ENCODE measurements around the gene FUT3. TPM values are rescaled to one million over a fixed set of nuclear protein-coding genes. Genes with fewer than 3 reads are reported as not detected.

The FUT3 gene
- total RNA-seq, 1 experiment from 2014 or later: 0.48 TPM

DNA sequence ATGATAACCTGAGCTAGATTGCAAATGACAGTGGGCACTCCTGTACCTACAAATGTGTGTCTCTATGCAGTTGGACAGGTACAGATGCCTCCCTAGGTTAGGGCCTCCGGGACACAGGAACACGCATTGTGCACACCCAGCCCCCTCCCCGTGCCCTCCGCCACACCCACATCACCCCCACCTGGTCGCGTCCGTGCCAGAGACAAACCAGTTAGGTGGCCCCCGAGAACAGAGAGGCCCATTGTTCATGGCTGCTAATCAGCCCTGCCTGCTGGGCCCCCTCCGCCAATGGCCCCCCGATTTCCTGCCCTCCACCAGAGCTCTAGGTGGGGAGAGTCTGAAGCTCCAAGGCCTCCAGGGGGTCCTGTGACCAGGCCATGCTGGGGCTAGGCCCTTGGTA, 32.7 kb downstream of the FUT3 start:
- ChIA-PET POLR2A (no interaction called here), CTCF (interaction anchor here (2.4 kb wide), 1 partner anchor 14 kb away, joined by 8 read pairs; no protein-coding TSS in a partner anchor)
- H3K9me3 Mint-ChIP-seq: no peaks in the 10 kb centered on the region
- no peaks in the 10 kb centered on the region for H3K4me1 Mint-ChIP-seq
- ATAC-seq: no peak
- no peak overlapping the region for H3K27ac Mint-ChIP-seq
- no peaks in the 10 kb centered on the region for H3K36me3 Mint-ChIP-seq
- TF ChIP-seq ELF4 (CRISPR knock-in tag; IDR thresholded peaks at IDR 0.05; ENCODE audit: low read depth): no peak
- no peak for TF ChIP-seq GTF2I (CRISPR knock-in tag; conservative IDR thresholded peaks at IDR 0.05)
- no peak for TF ChIP-seq ZSCAN18 (CRISPR knock-in tag; IDR thresholded peaks at IDR 0.05)
- no peak for TF ChIP-seq SOX15 (CRISPR knock-in tag; IDR thresholded peaks at IDR 0.05)
- no peak for TF ChIP-seq TP53 (CRISPR knock-in tag; IDR thresholded peaks at IDR 0.05)
- TF ChIP-seq, protein P1, sequence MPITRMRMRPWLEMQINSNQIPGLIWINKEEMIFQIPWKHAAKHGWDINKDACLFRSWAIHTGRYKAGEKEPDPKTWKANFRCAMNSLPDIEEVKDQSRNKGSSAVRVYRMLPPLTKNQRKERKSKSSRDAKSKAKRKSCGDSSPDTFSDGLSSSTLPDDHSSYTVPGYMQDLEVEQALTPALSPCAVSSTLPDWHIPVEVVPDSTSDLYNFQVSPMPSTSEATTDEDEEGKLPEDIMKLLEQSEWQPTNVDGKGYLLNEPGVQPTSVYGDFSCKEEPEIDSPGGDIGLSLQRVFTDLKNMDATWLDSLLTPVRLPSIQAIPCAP (CRISPR knock-in tag; IDR thresholded peaks at IDR 0.05): no peak
- TF ChIP-seq MLX (CRISPR knock-in tag; IDR thresholded peaks at IDR 0.05): no peak
- peaks cover 9% of the 10 kb centered on the region for H3K27me3 Mint-ChIP-seq (ENCODE audit: low read depth)
- H3K4me3 Mint-ChIP-seq: no peak overlapping the region
- DNase-seq (ENCODE audit: low spot score): no peak

GRCh38 chr19:5817218-5817617, 34.0 kb downstream of the FUT3 start:
- peaks cover 9% of the 10 kb centered on the region for H3K27me3 Mint-ChIP-seq (ENCODE audit: low read depth)
- H3K9me3 Mint-ChIP-seq: no peaks in the 10 kb centered on the region
- no peaks in the 10 kb centered on the region for H3K36me3 Mint-ChIP-seq
- no peaks in the 10 kb centered on the region for H3K4me1 Mint-ChIP-seq
- H3K4me3 Mint-ChIP-seq: no peak overlapping the region
- POLR2A ChIA-PET: no interaction called here
- no peak for ATAC-seq
- DNase-seq (ENCODE audit: low spot score): no peak
- CTCF ChIA-PET: no interaction called here
- no peak overlapping the region for H3K27ac Mint-ChIP-seq
- TF ChIP-seq USF1 (CRISPR knock-in tag; IDR thresholded peaks at IDR 0.05): no peak
- no peak for TF ChIP-seq AFF4 (CRISPR knock-in tag; IDR thresholded peaks at IDR 0.05; ENCODE audit: borderline replicate concordance)
- no peak for TF ChIP-seq ZNF671 (CRISPR knock-in tag; IDR thresholded peaks at IDR 0.05)
- TF ChIP-seq JAZF1 (CRISPR knock-in tag; IDR thresholded peaks at IDR 0.05): no peak
- TF ChIP-seq, protein P2, sequence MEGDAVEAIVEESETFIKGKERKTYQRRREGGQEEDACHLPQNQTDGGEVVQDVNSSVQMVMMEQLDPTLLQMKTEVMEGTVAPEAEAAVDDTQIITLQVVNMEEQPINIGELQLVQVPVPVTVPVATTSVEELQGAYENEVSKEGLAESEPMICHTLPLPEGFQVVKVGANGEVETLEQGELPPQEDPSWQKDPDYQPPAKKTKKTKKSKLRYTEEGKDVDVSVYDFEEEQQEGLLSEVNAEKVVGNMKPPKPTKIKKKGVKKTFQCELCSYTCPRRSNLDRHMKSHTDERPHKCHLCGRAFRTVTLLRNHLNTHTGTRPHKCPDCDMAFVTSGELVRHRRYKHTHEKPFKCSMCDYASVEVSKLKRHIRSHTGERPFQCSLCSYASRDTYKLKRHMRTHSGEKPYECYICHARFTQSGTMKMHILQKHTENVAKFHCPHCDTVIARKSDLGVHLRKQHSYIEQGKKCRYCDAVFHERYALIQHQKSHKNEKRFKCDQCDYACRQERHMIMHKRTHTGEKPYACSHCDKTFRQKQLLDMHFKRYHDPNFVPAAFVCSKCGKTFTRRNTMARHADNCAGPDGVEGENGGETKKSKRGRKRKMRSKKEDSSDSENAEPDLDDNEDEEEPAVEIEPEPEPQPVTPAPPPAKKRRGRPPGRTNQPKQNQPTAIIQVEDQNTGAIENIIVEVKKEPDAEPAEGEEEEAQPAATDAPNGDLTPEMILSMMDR (IDR thresholded peaks at IDR 0.05): no peak
- no peak for TF ChIP-seq ETV6 (CRISPR knock-in tag; IDR thresholded peaks at IDR 0.05)
- TF ChIP-seq MAX (CRISPR knock-in tag; IDR thresholded peaks at IDR 0.05): no peak
- TF ChIP-seq SOX15 (CRISPR knock-in tag; IDR thresholded peaks at IDR 0.05): no peak
- TF ChIP-seq ZNF219 (CRISPR knock-in tag; IDR thresholded peaks at IDR 0.05; ENCODE audit: borderline replicate concordance): no peak
- TF ChIP-seq FOXP4 (CRISPR knock-in tag; IDR thresholded peaks at IDR 0.05): no peak
- no peak for TF ChIP-seq ZNF138 (CRISPR knock-in tag; conservative IDR thresholded peaks at IDR 0.05)
- no peak for TF ChIP-seq NFATC4 (CRISPR knock-in tag; IDR thresholded peaks at IDR 0.05)
- TF ChIP-seq, protein P3, sequence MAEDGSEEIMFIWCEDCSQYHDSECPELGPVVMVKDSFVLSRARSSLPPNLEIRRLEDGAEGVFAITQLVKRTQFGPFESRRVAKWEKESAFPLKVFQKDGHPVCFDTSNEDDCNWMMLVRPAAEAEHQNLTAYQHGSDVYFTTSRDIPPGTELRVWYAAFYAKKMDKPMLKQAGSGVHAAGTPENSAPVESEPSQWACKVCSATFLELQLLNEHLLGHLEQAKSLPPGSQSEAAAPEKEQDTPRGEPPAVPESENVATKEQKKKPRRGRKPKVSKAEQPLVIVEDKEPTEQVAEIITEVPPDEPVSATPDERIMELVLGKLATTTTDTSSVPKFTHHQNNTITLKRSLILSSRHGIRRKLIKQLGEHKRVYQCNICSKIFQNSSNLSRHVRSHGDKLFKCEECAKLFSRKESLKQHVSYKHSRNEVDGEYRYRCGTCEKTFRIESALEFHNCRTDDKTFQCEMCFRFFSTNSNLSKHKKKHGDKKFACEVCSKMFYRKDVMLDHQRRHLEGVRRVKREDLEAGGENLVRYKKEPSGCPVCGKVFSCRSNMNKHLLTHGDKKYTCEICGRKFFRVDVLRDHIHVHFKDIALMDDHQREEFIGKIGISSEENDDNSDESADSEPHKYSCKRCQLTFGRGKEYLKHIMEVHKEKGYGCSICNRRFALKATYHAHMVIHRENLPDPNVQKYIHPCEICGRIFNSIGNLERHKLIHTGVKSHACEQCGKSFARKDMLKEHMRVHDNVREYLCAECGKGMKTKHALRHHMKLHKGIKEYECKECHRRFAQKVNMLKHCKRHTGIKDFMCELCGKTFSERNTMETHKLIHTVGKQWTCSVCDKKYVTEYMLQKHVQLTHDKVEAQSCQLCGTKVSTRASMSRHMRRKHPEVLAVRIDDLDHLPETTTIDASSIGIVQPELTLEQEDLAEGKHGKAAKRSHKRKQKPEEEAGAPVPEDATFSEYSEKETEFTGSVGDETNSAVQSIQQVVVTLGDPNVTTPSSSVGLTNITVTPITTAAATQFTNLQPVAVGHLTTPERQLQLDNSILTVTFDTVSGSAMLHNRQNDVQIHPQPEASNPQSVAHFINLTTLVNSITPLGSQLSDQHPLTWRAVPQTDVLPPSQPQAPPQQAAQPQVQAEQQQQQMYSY (CRISPR knock-in tag; IDR thresholded peaks at IDR 0.05): no peak

Data from WTC11 (cell line).